GM19240 (cell line): ENCODE data around the gene PPM1F.
"Not testable (repeated sequence)": the region's sequence is repeated elsewhere in the genome, so short reads cannot be mapped to it uniquely, and the experiment has no call there.

Experiments
- DNase-seq: peaks from one replicate; pipeline ENCODE4 v3.0.0; 2011; ENCODE audit warnings: low spot score; ENCODE audit not compliant: insufficient read length

Gene PPM1F

DNA sequence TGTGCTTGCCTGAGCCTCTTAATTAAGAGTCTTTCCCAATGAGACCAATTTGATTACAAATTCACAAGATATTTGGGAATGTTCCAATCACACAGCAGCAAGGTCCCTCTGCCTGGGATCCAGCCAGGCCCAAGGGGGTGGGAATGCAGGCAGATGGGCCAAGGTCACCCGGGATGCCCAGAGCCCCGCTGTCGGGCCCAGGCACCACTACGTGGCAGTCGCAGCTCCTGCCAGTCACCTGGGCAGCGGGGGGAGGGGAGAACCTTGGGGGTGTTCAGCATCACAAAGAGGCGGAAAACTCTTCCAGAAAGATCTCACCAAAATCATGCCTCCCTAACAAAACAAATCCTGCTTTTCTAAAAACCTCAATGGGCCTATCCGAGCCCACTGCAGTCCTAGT, 30.9 kb downstream of the PPM1F start:
- no peak for DNase-seq

DNA sequence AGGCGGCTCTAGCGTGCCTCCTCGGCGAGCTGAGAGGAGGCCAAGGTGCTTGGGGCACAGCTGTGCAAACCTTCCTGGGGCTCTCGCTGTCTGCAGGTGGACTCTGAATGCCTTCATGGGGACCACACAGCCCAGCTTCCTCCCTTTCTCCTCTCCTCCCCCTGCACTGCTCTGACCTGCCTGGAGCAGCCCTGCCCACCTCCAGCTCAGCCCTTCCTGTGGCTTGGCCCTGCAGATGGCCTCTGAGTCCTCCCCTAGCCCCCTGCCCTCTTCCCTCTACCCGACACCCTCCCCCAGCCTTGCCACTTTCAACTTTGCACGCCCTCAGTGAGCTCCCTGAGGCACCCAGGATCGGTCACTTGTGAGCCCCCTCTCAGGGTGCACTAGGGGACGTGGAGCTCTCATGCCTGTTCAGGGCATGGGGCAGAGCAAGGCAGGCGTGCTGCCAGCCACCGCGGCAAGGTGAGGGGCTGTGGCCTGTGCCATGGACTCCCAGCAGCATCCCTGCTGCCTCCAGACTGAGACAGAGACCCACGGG, 31.4 kb downstream of the PPM1F start:
- DNase-seq: no peak

DNA sequence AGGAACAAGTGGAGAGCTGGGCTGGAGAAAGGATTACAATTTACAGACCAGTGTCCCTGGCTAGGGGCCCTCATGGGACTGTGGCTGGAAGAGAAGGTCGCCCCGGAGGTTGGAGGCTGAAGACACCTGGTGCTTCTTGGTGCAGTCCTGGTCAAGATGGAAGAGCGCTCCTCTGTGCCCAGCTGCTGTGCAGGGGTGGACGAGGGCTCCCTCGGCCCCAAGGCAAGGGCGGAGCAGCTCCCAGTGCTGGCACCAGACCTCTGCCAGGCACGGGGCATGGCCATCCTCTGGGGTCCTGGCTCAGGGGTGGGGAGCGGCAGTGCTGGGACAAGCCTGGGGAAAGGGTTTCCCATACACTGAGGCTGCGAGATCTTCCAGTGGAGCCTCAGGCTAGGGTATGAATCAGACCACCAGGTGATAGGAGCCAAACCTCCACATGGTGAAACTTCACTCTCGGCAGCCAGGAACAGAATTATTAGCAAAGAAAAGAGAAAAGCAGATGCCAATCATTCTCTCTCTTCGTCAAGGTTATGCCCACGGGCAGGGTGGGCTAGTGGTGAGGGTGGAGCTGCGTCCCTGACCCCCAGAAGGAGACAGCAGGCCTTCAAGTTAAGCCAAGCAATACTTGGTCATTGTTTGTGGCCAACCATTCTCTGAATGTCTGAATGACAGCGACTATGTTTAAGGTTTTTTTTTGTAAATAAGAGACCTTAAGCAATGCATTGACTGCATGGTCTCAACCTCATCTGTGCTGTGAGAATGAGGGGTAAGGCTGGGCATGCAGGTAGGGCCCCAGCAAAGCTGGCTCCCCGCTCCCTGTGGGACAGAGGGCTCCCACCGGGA, 32.1 kb downstream of the PPM1F start:
- no peak for DNase-seq

DNA sequence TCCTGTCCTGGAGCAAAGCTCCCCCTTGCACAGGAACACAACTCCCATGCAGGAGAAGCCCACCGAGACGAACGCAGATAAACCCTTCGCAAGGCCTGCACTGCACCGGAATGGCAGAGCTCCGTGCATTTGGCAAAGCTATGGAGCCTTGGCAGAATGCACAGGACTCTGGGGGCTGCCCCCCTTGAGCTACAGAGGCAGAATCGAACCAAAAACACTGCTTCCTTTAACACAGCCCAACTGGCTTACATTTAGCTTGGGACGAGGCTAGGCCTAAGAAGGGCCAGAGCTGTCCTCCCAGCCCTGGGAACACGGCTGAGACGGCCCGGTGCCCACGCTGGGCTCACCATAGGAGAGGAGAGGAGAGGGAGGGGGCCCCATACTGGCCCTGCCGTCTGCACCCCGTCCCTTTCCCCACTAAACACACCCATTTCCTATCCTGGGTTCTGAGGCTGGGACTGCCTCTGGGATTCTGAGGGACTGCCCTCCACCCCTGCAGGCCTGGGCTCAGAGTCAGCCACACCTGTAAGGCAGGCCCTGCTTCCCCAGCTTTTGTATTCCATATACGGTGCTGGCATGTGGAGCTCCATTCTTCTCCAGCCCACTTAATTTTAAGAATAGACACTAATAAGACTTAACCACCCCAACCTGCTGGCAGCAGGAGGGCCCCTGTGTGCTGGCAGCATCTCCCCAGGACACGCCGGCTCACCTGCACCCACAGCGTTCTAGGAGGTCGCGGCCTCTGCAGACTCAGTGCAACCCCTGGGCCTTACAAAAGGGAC, 32.9 kb downstream of the PPM1F start:
- DNase-seq: no peak

DNA sequence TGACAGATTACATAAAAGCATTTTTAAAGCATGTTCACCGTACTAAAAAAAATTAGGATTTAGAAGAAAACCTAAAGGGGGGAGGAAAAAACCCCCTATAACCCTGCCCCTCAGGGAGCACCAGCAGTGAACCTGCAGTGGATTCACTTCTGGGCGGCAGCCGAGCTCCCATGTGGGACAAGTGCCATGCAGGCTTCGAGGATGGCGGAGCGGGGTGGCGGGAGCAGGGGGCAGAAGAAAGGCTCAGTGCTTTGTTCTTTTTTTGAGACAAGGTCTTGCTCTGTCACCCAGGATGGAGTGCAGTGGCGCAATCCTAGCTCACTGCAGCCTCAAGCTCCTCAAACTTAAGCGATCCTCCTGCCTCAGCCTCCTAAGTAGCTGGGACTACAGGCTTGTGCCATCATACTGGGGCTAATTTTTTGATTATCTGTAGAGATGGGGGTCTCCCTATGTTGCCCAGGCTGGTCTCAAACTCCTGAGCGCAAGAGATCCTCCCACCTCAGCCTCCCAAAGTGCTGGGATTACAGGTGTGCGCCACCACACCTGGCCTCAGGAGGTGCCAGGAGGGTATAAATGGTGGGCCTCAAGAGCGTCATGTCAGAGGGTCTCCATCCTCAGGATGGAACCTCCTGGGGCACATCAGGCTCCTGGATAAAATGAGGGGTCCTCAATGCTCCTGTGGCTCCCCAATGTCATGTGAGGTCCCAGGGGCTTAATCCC, 34.0 kb downstream of the PPM1F start:
- no peak for DNase-seq

DNA sequence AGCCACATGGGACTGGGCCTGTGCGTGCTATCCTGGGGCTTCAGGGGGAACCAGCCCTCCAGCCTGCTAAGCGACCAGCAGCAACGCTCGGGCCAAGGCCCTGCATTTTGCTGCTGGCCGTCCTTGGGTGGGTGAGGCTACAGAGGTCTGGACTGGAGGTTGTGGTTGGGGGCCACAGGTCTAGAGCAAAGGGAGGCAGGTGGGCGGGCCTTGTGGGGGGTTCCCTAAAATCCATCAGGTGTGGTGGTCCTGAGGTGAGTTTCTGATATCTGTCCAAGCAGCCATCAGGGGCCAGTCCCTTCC, 34.7 kb downstream of the PPM1F start:
- no peak for DNase-seq

DNA sequence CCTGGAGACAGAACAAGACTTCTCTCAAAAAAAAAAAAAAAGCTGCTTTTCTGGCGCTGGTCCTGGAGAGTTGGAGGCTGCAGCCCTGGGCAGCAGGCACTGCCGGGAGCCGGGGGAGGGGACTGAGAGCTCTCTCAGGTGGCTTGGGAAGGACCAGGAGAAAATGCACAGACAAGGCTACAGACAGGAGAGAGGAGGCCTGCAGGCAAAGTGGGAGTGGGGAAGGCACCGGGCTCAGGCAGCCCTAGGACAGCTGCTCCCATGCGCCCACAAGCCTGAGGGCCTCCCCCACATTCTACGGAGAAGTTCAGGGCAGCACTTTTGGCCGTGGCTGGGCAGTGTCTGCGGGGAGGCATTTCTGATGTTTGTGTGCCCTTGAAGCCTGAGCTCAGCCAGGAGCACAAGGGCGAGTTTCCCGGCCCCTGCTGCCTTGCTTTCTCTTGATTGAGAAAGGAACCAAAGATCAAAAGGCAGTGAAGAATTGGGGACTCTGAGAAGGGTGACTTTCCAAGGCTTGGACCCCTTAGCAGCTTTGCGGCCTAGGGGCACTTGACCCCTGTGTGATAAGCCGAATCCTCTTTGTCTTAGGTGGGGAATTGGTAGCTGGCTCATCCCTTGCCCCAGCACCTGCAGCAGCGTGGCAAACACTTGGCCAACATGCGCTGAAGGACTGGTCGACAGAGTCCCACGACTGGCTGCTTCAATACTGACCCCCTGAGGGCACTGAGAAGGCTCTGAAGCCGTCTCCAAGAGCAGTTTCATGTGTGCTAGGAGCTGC, 35.3 kb downstream of the PPM1F start:
- no peak for DNase-seq

DNA sequence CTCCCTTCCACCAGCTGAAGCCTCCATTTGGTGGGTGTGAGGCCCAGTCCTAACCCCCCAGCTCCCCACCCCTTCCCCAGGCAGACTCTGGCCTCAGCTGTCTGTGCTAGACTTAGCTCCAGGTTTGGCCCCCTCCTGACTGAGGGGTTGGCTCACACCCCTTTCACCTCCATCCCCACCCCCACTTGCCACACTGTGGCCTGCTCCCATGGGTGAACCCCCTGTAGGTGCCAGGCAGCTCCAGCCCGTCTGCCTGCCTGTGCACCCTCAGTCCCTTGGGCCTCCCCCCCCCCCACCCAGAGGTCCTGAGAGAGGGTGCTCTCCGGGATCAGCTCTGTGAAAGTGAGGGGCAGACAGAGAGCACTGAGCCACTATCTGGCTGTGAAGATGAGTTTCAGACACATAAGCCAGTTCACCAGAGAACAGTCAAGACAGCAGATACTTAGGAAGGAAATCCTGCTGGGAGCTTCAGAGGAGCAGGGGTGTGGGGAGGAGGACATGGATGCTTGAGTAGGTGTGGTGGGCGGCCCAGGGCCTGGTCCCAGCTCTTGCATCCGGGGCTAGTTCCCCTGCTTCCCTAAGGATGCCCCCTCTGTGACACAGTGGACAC, 36.2 kb downstream of the PPM1F start:
- no peak for DNase-seq

DNA sequence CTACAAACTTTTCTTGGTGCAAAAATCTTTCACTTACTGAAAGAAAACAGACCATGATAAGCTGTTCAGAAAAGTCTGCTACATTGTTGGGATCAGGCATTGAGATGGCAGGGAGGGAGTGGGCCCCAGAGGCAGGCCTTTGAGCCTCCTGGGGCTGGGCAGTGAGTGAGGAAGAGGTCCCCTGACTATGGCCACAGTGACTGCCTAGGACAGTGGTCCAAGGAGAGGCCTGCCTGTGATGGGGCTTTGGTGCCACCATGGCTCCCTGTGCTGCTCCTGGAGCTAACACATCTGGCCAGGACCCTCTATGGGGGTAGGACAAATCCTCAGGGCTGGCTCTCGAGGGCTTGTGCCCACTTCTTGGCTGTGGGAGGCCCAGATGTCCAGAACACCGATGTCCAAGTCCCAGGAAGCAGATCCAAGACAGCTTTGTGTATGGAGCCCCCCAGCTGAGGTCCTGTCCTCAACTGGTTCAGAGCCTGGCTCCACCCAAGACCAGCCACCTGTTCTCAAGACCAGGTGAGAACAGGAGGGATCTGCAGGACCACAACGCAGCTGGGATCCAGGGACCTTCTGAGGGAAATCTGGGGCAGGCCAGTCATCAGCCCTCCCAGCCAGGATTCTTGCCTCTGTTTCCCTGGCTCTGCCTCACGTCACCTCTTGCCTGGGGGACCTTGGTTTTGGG, 36.9 kb downstream of the PPM1F start:
- DNase-seq: no peak

DNA sequence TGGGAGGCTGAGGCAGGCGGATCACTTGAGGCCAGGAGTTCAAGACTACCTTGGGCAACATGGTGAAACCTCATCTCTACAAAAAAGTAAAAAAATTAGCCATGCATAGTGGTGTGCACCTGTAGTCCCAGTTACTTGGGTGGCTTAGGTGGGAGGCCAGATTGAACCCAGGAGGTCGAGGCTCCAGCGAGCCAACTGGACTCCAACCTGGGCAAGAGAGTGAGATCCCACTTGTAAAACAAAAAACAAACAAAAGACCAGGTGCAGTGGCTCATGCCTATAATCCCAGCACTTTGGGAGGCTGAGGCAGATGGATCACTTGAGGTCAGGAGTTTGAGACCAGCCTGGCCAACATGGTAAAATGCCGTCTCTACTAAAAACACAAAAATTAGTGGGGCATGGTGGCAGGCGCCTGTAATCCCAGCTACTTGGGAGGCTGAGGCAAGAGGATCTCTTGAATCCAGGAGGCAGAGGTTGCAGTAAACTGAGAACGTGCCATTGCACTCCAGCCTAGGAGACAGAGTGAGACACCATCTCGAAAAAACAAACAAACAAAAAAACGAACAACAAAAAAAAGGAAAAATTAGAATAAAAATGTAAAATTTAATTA, 38.5 kb downstream of the PPM1F start:
- not testable (repeated sequence) for DNase-seq

DNA sequence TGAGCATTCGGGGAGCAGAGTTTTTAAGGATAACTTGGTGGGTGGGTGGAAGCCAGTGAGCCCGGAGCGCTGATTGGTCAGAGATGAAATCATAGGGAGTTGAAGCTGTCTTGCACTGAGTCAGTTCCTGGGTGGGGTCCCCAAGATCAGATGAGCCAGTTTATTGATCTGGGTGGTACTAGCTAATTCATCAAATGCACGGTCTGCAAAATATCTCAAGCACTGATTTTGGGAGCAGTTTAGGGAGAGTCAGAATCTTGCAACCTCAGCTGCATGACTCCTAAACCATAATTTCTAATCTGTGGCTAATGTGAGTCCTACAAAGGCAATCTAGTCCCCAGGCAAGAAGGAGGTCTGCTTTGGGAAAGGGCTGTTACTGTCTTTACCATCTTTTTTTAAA, 42.3 kb downstream of the PPM1F start:
- DNase-seq: not testable (repeated sequence)

DNA sequence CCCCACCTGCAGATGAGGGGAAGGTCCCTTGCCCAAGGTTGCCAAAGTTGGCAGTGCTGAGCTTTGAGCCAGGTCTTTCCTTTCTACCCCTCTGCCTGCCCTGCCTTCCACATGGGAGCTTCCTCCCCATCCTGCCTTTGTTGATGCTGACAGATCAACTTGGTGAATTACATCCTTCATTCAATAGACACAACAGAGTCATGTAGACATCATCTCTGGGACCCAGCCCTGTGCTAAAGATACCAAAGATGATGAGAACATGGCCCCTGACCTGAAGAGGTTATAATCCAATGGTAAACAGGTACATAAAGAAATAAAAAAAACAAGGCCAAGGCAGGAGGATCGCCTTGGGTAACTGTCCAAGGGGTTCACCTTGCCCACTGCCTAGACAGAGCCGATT, 42.8 kb downstream of the PPM1F start:
- no peak for DNase-seq

DNA sequence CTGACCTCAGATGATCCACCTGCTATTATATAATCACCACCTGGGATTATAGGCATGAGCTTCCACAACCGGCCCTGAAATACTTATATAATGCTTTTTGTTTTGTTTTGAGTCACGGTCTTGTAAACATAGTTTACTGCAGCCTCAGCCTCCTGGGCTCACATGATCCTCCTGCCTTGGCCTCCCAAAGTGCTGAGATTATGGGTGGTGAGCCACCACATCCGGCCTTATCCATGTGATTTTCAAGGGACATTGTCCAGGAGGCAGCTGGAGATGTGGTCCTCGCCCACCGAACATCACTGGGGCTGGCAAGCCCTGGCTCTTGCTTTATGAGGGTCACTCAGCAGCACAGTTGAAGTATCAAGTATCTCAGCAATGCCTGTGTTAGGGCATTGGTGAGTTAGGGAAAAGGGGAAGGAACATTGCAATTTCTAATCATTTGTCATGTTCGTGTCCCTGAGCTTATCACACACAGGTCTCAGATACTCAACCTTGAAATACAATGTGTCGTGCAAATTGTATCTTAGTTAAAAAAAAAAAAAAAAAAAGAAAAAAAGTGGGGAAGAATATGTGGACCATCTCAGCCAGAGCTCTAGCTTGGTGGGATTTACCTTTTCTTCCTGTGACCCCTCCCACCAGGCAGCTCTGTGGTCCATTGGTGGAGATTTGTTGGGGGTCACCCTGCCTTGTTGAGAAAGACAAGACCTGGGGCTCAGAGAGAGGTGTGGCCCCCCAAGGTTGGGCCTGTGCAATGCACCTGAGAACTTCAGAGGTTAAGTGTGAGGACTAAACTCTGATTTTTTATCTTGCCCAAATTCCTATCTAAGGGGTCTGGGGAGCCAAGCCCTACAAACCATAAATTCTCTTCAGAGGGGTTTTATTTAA, 44.8 kb downstream of the PPM1F start:
- no peak for DNase-seq

DNA sequence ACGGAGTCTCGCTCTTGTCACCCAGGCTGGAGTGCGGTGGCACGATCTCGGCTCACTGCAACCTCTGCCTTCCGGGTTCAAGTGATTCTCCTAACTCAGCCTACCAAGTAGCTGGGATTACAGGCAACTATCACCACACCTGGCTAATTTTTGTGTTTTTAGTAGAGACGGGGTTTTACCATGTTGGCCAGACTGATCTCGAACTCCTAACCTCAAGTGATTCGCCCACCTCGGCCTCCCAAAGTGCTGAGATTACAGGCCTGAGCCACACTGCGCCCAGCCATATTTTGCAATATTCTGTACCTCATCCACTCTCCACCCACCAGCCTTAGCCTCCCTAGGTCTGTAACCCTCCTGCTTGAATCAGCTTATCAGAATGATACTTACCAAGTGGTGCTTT, 47.4 kb downstream of the PPM1F start:
- DNase-seq: not testable (repeated sequence)

DNA sequence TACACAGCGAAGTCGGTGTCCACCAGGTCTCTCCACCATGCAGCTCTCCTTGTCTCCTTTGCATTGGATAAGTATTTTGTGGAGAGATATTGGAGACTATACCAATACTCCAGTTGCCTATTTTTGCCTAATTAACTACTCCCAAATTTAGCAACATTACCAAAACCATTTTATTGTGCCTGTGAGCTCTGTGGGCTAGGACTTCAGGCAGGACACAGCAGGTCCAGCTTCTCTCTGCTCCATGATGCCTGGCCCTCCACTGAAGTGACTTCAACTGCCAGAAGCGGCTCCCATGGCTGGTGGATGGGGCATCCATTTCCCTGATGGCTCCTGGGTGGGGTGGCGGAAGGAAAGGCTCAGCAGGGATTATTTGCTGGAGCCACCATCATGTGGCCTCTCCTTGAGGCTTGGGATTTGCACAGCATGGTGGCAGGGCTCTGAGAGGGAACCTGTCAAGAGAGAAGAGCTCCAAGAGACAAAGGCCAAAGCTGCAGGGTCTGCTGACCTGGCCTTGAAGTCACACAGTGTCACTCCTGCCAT, 48.3 kb downstream of the PPM1F start:
- no peak for DNase-seq

DNA sequence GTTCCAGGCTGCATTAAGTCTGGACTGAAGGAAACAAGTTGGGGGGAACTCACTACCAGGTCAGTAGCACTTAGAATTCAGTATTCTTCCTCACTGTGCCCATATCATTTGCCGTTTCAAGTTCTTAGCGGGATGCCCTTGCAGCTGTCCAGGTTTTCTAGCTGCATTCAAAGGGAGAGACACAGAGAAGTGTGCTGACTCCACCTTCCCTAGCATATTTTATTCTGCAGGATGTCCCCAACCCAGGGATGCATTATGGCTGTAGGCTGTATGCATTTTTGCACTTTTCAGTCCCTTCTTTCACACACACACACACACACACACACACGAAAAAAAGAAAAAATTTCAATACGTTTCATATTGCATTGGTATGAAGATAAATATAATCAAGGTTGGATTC, 49.4 kb downstream of the PPM1F start:
- DNase-seq: no peak

DNA sequence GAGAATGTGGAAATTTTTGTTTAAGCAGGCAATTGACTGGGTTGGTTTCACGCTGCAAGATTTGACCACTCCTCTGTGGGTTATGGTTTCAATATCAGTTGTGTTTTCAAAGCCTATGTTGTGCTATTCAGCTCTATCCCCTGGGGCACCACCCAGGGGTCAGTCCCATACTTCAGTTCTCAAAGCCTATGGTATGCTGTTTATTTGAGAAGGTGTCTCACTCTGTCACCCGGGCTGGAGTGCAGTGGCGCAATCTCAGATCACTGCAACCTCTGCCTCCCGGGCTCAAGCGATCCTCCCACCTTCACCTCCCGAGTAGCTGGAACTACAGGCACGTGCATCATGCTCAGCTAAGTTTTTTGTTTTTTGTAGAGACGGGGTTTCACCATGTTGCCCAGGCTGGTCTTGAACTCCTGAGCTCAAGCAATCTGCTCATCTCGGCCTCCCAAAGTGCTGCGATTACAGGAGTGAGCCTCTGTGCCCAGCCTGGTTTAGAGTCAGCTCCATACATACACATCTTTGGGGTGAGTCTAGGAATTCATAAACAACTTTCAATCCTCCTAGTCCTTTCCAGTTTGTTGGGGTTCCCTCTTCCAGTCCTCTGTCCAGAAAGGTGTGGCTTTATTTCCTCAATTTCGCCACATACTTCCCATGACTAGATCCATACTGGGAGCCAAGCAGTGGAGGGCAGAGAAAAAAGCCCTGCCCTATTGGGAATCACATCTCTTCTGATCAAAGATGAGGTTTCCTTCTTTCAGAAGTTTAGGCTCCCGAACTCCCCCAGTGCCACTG, 50.2 kb downstream of the PPM1F start:
- DNase-seq: no peak
